T47D (cell line): ENCODE measurements around the gene WNT5B.
A peak's percentile ranks its signal among the peaks of the same experiment; 100 is the strongest.
"Not testable (repeated sequence)": the region's sequence is repeated elsewhere in the genome, so short reads cannot be mapped to it uniquely, and the experiment has no call there.

Source experiments
- DNase-seq, 2 experiments: peaks; one replicate each; pipeline versions ENCODE4 v3.0.0 to v3.0.0-alpha.2; 2011 to 2012; ENCODE audit warnings: low read depth in 1 of 2, low spot score in 1 of 2
- JUND ChIP-seq: IDR thresholded peaks from 2 replicates; pipeline ENCODE4 v1.6.1; 2012; ENCODE audit warnings: low read depth
- in situ Hi-C: cut with HindIII; loops from 2 replicates; pipeline ENCODE4 v1.10.0; 2016; ENCODE audit warnings: low sequenced_read_pairs, low pct_unique_long_range_greater_than_20kb

Gene WNT5B

DNA sequence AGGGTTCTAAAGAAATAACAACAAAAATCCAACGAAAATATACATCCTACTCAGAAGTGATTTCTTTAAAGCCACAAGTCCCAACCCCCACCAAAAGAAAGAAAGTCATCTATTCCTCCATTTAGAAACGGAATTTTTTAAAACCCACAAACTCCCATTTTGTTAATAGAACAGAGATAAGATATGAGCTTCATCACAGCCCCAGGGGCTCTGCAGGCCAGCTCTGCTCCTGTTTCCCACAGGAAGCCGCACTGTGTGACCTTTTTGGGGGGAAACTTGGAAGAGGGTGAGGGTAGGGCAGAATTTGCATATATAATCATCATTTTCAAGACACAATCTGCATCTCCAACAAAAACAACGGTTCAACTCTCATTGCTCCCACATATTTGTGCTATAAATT is 37.5 kb upstream of the WNT5B start:
- in situ Hi-C loops = no loop called here
- no peak for DNase-seq
- TF ChIP-seq JUND = no peak

GRCh38 chr12:1592444-1593173 is 36.4 kb upstream of the WNT5B start:
- in situ Hi-C loops = no loop called here
- no peak for TF ChIP-seq JUND
- DNase-seq = no peak

DNA sequence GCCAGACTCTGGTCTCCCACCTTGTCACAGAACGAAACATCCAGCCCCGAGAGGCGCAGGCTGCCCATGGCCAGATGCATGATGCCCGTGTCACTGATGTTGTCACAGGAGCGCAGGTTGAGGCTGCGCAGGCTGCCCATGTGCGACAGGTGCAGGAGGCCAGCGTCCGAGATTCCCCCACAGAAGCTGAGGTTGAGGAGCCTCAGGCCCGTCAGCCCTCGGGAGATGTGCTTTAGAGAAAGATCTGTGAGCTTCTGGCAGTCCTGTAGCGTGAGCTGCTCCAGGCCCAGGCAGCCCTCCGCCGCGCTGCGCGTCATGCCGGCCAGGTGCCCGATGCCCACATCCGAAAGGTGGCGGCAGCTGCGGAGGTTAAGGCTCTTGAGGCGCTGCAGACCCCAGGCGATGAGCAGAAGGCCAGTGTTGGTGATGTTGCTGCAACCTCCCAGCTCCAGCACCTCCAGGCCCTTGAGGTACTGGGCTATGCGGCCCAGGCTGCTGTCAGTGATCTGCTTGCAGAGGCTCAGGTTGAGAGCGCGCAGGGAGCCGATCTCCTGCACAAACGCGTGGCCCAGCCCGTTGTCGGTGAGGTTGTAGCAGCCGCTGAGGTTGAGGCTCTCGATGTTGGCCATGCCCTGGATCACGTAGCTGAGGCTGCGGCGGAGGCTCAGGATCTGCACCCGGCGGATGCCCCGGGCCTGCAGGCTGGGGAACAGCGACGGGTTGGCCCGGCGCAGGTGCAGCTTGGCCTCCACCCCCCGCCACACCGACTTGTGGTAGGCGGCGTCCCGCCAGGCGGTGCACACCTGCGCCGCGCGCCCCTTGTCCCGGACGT is 35.6 kb upstream of the WNT5B start:
- no peak for TF ChIP-seq JUND
- DNase-seq = peak; percentile 23 to 57
- in situ Hi-C loops = no loop called here

GRCh38 chr12:1594006-1594260 is 35.1 kb upstream of the WNT5B start:
- in situ Hi-C loops = no loop called here
- no peak for DNase-seq
- TF ChIP-seq JUND = no peak

- peak; percentile 77 to 92 for DNase-seq
- TF ChIP-seq JUND = no peak
- in situ Hi-C loops = no loop called here
Measured at GRCh38 chr12:1594261-1595025, 34.6 kb upstream of the WNT5B start, which contains the start of gene FBXL14. Gene FBXL14 (minus strand): TSS chr12:1594581. CDS start chr12:1594066, 515 bp downstream.

- in situ Hi-C loops = no loop called here
- no peak for TF ChIP-seq JUND
- no peak for DNase-seq
Measured at GRCh38 chr12:1595026-1595561, 33.9 kb upstream of the WNT5B start.

DNA sequence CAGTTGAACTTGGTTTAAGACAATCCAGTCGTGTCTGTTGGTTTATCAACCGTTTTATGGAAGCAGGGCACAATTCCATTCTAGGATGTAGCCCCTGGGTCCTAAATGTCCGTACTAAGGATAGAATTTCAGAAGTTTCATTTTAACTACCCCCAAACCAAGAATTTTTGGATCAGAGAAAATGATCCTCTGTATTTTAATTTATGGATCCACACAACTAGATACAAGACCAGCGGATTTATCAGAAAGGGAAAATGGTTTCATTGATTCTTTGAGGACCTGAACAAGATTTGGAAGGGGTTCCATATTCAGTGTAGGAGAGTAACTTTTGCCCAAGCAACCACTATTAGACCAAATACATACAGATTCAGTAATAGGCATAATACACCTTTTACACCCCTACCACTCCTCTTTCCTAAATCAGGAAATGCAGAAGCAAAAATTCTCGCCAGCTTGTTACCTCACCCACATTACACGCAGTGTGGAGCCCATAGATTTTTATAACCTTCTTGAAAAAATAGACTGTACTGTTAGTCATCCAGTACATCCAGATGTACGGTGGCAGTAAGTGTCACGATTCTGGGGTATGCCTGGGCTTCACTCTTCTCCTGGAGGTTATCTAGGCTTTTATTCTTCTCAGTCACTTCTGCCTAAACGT is 33.2 kb upstream of the WNT5B start:
- no peak for DNase-seq
- in situ Hi-C loops = no loop called here
- TF ChIP-seq JUND = no peak

DNA sequence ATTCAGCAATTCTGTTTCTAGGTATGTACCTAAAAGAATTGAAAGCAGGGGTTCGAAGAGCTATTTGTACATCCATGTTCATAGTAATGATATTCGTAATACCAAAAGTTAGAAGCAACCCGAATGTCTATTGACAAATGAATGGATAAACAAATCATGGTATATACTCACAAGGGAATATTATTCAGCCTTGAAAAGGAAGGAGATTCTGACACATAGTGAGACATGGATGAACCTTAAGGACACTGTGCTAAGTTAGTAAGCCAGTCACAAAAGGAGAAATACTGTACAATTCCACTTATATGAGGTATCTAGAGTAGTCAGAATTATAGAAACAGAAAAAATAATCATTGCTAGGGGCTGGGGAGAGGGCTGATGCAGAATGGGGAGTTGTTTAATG is 30.3 kb upstream of the WNT5B start:
- TF ChIP-seq JUND = no peak
- no peak for DNase-seq
- in situ Hi-C loops = no loop called here

DNA sequence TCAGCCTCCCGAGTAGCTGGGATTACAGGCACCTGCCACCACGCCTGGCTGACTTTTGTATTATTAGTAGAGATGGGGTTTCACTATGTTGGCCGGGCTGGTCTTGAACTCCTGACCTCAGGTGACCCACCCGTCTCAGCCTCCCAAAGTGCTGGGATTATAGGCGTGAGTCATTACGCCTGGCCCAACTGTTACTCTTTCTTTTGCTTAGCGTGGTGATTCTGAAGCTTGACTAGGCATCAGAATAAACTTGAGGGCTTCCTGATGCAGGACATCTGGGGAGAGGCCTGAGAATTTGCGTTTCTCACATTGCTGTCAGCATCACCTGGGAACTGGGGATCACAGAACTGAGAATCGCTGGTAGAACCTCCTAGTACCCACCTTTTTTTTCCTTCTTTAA is 26.3 kb upstream of the WNT5B start:
- DNase-seq, in situ Hi-C loops: not testable (repeated sequence)

DNA sequence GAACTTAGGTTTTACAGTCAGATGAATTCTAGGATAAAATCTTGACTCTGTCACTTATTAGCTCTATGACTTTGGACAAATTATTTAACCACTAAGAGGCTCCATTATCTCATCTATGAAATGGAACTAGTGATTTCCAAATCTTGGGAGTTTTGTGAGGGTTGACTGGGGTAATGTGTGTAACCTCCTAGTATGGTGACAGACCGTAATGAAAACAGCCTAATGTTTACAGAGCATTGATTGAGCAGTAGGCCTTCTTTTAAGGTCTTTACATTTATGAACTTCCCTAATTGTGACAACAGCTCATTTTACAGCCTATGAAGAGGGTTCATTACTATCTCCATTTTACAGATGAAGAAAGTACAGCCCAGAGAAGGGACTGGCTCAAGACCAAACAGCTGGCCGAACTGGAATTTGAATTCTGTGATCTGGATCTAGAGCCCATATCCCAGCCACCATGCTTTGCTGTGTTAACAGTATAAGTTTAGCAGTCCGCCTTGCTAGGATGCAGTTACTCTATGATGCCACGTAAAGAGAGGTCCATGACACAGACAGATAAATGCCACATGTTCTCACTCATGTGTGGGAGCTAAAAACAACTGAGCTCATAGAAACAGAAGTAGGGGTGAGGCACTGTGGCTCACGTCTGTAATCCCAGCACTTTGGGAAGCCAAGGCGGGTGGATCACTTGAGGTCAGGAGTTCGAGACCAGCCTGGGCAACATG is 25.6 kb upstream of the WNT5B start:
- in situ Hi-C loops = no loop called here
- no peak for TF ChIP-seq JUND

DNA sequence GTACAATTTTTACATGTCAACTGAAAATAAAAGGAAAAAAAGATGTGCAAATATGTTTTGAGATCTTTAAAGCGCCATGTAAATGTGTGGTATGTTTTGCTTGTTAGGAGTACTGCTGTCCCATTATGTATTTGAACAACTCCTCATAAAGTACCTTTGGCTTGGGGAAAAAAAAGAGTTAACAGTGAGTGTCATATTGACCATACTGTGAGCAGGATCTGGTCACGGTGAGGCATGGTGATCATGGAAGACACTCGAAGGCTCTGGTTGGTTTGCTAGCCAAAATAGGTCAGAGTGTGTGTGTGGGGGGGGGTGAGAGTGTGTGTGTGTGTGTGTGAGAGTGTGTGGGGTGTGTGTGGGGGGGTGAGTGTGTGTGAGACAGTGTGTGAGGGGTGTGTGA is 24.6 kb upstream of the WNT5B start:
- no peak for DNase-seq
- in situ Hi-C loops = no loop called here
- no peak for TF ChIP-seq JUND

More for the DNA sequence above, 25.6 kb upstream of the WNT5B start:
- no peak for DNase-seq
